Myocyte (in vitro differentiated cells): Measurements from ENCODE around the gene MCEE. TPM values are rescaled to one million over a fixed set of nuclear protein-coding genes. Genes with fewer than 3 reads are reported as not detected.
A peak's percentile ranks its signal among the peaks of the same experiment; 100 is the strongest.
"Not testable (repeated sequence)": the region's sequence is repeated elsewhere in the genome, so short reads cannot be mapped to it uniquely, and the experiment has no call there.

Experiments
- DNase-seq: peaks from one replicate; pipeline ENCODE4 v3.0.0-alpha.2; 2012; ENCODE audit warnings: low read depth
- polyA plus RNA-seq: library from polyadenylated mRNA; unstranded; fragments of >200 nt; gene quantifications from one replicate; pipeline ENCODE4 v1.2.1, GENCODE V29; 2012; ENCODE audit warnings: missing spikeins
- total RNA-seq: library from RNA; depleted of rRNA; stranded (reverse); fragments of >200 nt; gene quantifications from 2 replicates; pipeline ENCODE4 v1.2.3, GENCODE V29; 2014

MCEE gene
- 16.1 and 16.4 TPM in 2 replicates for total RNA-seq
- polyA plus RNA-seq, result 17.1 TPM

DNA sequence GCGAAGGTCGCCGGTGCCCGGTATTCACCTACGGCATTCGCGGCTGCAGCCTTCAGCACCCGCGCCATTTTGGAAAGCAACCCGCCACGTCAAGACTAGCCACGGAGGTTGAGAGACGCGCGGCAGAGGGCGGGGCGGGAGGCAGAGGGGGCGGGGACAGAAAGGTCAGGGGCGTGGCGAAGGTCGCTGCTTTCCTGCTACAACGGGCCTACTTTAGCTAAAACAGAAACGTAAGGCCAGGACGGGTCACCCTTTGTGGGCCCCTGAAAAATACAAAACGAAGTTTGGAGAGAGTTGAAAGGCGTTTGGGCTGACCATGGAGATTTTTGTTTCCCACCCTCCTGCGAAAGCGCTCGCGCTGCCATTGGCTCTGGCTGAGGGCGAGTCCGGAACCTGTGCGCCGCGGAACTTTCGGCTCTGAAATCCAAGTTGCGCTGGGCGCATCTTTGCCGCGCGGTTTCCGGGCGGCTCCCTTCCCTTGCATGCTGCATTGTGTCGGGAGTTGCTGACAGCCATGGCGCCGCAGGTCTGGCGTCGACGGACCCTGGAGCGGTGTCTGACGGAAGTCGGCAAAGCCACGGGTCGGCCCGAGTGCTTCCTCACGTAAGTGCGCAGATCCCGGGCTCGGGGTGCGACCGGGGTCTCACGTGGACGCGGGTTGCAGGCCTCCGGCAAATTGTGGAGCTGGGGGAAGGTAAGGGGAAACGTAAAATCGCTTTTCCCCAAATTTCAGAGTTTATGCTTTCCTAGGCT, at the start of gene MCEE, which contains the start of gene MPHOSPH10:
Gene MCEE (minus strand): TSS at position 78 of the 753 bp plus-strand sequence. CDS start 10 bp downstream, at position 68.
Gene MPHOSPH10 (plus strand): TSS at position 483 of the 753 bp plus-strand sequence. CDS start 32 bp downstream, at position 515.
- DNase-seq, result peak; percentile 92

GRCh38 chr2:71178836-71179235, 48.8 kb upstream of the MCEE start:
- not testable (repeated sequence) for DNase-seq

GRCh38 chr2:71174207-71174606, 44.2 kb upstream of the MCEE start:
- no peak for DNase-seq

GRCh38 chr2:71173096-71173495, 43.1 kb upstream of the MCEE start:
- DNase-seq, result no peak

DNA sequence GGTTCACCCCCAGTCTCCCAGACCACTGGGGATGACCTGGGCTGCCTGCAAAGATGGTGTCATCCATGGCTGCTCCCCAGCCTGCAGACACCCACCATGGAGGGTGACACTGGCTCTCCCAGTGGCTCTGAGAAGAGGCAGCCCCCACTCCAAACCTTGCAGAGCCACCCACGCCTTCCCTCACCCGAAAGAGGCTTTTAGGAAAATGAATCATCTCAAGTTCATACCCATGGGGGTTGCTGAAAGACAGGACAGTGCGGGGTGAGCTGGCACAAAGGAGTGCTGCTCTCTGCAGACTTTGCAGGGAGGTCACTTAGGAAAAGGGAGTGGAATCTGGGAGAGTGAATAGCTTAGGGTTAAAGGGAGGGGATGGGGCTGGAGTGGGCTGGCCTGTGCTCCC, 36.8 kb upstream of the MCEE start:
- DNase-seq, result no peak

GRCh38 chr2:71157124-71157793, 27.2 kb upstream of the MCEE start:
- DNase-seq, result peak; percentile 43

GRCh38 chr2:71156573-71156972, 26.5 kb upstream of the MCEE start:
- DNase-seq, result peak; percentile 17

DNA sequence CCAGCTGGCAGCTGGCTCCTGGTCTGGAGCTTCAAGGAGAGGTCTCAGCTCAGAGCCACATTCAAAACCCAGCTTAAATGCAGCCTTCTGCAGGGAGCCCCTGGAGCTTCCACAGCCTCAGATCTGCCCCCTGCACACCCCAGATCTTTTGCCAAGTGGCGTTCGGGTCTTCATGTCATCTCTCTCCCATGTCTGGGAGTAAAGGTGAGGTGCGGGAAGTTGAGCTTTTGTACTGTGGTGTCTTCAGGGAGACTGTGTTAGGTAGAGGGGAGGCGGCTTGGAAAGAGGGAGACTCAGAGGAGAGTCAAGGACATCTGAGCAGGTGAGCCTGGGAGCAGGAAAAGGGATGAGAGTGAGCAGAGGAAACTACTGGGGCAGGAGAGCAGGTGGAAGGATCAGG, 25.8 kb upstream of the MCEE start:
- DNase-seq, result no peak

DNA sequence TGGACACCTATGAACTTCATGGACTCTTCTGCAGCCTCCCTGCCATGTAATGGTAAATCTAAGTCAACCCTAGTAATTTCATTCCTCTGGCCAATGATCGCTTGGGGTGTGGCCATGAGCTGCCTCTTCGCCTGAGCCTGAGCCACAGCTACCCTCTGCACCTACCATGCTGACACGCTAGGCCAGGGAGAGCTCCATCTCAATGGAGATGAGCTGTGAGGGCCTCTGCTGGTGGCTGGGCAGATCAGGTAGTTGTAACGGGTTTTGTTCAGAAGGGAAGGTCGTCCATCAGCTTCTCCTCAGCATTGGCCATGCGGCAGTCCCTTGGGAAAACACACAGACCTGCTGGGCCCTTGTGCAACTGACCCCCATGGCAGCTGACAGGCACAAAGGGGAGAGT, 24.8 kb upstream of the MCEE start:
- no peak for DNase-seq

DNA sequence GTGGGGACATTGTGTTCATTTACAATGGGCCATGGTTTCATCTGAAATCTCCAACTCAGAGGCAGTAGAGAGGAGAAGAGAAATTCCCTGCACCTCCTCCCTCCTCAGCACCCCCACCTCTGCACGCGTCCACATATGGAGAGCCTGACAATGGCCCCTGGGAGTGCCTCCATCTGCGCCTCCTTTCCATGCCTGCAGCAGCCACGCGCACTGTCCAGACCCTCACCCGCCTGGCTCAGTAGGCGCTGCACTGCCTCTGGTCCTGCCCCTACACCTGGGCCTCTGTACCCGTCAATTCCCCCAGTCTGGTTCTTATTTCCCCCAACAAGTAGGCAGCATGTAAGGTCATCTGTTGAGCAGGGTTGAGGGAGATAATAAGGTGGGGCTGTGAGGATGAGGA, 24.2 kb upstream of the MCEE start:
- DNase-seq, result no peak

DNA sequence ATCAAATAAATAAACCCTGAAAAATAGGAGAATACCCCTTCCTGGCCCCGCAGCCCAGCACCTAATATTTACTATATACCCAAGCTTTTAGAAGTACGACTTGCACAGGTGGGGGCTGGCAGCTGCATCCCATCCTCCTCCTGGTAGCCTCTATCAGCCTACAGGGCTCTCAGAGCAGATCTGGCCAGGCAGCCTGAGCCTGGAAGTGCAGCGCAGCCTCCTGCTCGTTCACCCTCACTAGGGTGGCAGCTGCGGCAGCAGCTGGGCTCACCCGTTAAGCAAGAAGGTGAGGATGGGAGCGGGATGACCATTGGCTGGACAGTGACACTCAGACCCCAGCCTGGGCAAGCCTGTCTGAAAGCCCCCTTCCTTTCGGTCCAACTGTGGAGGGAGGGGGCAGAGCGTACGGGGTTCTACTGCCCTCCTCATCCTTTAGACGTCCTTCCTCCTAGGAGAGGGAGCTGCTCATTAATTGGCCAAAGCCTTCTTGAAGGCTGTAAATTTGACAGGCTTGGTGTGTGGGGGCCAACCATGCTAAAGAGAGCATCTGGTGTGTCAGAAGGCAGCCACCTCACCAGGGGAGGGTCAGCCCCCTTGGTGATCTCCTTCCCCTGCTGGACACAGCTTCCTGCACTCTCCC, 23.7 kb upstream of the MCEE start:
- no peak for DNase-seq

- DNase-seq, result no peak
These were observed 21.6 kb upstream of the MCEE start for GRCh38 chr2:71151620-71152019.

DNA sequence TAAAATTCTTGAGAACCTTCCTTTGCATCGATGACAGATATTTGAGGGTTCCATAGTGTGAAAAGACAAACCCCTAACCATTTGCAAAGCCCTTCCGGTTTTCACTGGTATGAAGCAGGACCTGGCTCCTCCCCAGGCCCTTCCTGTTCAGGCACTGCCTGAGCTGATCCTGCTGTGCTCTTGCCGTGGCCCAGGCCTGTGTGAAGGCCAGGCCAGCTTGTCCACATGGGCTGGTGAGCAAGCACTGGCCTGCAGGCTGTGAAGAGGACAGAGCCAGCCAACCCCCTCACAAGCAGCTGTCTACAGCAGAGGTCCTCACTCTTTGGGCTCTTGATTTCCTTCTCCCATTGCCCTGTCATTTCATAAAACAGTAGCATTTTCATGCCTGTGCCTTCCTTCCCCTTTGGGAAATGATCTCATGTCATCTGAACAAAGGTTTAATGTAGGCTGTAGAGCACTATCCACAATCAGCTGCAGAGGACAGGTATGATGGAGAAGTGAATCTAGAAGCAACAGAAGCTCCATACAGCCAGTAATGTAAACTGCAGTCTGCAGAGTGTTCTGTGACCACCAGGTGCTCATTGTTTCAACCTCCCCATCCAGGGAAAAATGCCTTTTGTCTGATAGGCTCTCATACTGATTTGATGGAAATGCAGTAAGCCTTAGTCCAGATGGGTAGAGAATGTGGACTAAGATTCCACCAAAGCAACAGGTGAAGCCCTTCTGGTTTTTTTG, 20.2 kb upstream of the MCEE start:
- peak; percentile 26 for DNase-seq

- DNase-seq, result no peak
These were observed 18.6 kb upstream of the MCEE start for GRCh38 chr2:71148506-71149063.

DNA sequence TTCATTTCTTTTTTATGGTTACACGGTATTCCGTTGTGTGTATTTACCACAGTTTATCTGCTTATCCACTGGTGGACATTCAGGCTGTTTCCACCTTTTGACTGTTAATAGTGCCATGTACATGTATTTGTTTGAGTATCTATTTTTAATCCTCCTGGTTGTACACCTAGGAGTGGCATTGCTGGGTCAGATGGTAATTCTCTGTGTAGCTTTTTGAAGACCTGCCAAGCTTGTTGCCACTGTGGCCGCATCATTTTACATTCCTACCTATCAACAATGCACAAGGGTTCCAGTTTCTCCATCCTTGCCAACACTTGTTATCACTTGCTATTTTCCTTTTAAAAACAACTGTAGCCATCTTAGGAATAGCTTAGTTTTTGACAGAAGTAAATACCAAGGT, 13.8 kb upstream of the MCEE start:
- DNase-seq, result no peak

- DNase-seq, result no peak
These were observed 6.1 kb upstream of the MCEE start for GRCh38 chr2:71136174-71136573.

DNA sequence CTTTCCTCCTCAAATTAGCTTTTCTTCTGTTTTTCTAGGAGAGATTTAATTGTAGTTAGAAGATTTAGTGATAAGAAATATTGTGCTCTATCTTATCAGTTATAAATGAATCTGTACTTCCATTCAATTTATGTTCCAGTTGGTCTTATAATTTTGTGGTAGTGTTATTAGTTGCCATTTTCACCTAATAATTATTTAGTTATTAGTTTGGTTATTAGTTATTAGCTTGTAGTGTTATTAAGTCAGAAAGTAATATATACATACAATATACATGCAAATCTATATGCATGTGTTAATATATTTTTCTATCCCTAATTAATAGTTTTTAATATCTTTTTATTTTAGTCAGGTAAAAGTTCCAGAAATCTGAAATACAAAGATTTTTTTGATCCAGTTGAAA, 3.6 kb upstream of the MCEE start:
- no peak for DNase-seq

DNA sequence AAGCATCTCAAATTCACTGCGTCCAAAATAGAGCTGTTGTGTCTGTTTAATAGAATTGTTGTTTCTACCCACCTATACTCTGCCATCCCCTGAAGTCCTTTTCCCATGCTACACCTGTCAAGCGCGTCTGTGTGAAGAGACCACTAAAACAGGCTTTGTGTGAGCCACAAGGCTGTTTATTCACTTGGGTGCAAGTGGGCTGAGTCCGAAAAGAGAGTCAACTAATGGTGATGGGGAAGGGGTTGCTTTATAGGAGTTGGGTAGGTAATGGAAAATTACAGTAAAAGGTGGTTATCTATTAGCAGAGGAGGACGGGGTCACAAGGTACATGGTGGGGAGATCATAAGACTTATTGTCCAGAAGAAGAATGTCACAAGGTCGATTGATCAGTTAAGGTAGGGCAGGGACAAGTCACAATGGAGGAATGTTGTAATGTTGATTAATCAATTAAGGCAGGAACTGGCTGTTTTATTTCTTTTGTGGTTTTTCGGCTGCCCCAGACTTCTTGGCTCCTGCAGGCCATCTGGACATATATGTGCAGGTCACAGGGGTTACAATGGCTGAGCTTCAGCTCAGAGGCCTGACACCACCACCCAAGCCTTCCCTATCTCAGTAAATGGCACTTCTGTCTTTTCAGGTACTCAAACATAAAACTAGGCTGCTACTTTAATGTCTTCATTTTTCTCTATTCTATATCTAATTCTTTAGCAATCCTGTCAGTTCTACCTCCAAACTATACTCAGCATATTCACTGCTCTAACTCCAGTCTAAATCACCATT, 1.5 kb upstream of the MCEE start:
- not testable (repeated sequence) for DNase-seq

- no peak for DNase-seq
These were observed 846 bp upstream of the MCEE start for GRCh38 chr2:71130905-71131244.

GRCh38 chr2:71129902-71130151, 202 bp downstream of the MCEE start:
- no peak for DNase-seq
